Esophagus muscularis mucosa (tissue), 4 donors: Measurements from ENCODE around the gene MAN1C1.

Experiments used
- EP300 ChIP-seq: sonication (generic); formaldehyde crosslinking; IDR thresholded peaks from one replicate; pipeline ENCODE4 v1.6.1; 2017; ENCODE audit warnings: antibody characterized with exemption
- POLR2A ChIP-seq: fragments of 450-650 bp; IDR thresholded peaks from one replicate; pipeline ENCODE4 v1.6.1; 2017; ENCODE audit warnings: antibody characterized with exemption, moderate library complexity, mild to moderate bottlenecking, low read depth
- POLR2AphosphoS5 ChIP-seq, 2 donors: sonication (generic); formaldehyde crosslinking; IDR thresholded peaks; one replicate each; pipeline ENCODE4 v1.6.1; 2017; ENCODE audit warnings: antibody characterized with exemption in 2 of 2
- TF ChIP-seq, protein P1 (sequence below), 3 experiments: fragments of 200-600 bp in 2 of 3; fragments of 450-650 bp in 1 of 3; sonication (generic) in 2 of 3; IDR thresholded peaks; one replicate each; pipeline ENCODE4 v1.5.1; 2017 to 2019; ENCODE audit warnings: antibody characterized with exemption in 3 of 3, mild to moderate bottlenecking in 2 of 3, moderate library complexity in 1 of 3

GRCh38 chr1:25771221-25772114 lies 154.9 kb downstream of the MAN1C1 start:
- TF ChIP-seq POLR2A (no peak), POLR2AphosphoS5 (IDR thresholded peaks at IDR 0.05) (no peak), EP300 (no peak)
- TF ChIP-seq, protein P1, sequence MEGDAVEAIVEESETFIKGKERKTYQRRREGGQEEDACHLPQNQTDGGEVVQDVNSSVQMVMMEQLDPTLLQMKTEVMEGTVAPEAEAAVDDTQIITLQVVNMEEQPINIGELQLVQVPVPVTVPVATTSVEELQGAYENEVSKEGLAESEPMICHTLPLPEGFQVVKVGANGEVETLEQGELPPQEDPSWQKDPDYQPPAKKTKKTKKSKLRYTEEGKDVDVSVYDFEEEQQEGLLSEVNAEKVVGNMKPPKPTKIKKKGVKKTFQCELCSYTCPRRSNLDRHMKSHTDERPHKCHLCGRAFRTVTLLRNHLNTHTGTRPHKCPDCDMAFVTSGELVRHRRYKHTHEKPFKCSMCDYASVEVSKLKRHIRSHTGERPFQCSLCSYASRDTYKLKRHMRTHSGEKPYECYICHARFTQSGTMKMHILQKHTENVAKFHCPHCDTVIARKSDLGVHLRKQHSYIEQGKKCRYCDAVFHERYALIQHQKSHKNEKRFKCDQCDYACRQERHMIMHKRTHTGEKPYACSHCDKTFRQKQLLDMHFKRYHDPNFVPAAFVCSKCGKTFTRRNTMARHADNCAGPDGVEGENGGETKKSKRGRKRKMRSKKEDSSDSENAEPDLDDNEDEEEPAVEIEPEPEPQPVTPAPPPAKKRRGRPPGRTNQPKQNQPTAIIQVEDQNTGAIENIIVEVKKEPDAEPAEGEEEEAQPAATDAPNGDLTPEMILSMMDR (IDR thresholded peaks at IDR 0.05): no peak
